Measurements from ENCODE around the gene ZBTB43. TPM values are rescaled to one million over a fixed set of nuclear protein-coding genes. Genes with fewer than 3 reads are reported as not detected.
"Not testable (repeated sequence)": the region's sequence is repeated elsewhere in the genome, so short reads cannot be mapped to it uniquely, and the experiment has no call there.

Gene ZBTB43
- total RNA-seq, 1 experiment from 2014 or later: 0.98 TPM

DNA sequence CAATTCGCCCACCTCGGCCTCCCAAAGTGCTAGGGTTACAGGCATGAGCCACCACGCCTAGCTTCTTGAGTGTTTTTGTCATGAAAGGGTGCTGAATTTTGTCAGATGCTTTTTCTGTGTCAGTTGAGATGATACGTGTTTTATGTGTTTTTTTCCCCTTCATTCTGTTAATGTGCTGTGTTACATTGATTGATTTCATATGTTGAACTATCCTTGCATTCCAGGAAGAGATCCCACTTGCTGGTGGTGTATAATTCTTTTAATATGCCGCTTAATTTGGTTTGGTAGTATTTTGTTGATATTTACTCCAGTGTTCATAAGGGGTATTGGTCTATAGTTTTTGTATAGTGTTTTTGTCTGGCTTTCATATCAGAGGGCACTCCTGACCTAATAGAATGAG is 13.6 kb downstream of the ZBTB43 start:
- no peak for DNase-seq (ENCODE audit: low read depth)

DNA sequence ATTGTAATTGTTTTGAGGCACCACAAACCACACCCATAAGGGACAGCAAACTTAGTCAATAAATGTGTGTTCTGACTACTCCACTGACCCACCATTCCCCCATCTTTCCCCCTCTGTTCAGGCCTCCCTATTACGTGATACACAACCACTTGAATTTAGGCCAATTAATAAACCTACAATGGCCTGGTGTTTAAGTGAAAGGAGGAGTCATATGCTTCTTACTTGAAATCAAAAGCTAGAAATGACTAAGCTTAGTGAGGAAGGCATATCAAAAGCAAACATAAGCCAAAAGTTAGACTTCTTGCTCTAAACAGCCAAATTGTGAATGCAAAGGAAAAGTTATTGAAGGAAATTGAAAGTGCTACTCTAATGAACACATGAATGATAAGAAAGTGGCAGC is 14.6 kb downstream of the ZBTB43 start:
- in situ Hi-C loops (cut with HindIII; ENCODE audit: low pct_unique_long_range_greater_than_20kb, low sequenced_read_pairs): no loop called here
- no peak for DNase-seq (ENCODE audit: low read depth)

More for the DNA sequence above, 13.6 kb downstream of the ZBTB43 start:
- in situ Hi-C loops (cut with HindIII; ENCODE audit: low pct_unique_long_range_greater_than_20kb, low sequenced_read_pairs): no loop called here

DNA sequence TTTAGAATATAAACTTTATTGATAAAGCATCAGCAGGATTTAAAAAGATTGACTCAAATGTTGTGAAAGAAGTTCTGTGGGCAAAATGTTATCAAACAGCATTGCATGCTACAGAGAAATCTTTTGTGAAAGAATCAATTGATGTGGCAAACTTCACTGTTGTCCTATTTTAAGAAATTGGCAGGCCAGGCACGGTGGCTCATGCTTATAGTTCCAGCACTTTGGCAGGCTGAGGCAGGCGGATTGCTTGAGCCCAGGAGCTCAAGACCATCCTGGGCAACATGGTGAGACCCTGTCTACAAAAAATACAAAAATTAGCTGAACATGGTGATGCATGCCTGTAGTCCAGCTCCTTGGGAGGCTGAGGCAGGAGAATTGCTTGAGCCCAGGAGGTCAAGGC is 17.4 kb downstream of the ZBTB43 start:
- no peak for DNase-seq (ENCODE audit: low read depth)
- in situ Hi-C loops (cut with HindIII; ENCODE audit: low pct_unique_long_range_greater_than_20kb, low sequenced_read_pairs): no loop called here

DNA sequence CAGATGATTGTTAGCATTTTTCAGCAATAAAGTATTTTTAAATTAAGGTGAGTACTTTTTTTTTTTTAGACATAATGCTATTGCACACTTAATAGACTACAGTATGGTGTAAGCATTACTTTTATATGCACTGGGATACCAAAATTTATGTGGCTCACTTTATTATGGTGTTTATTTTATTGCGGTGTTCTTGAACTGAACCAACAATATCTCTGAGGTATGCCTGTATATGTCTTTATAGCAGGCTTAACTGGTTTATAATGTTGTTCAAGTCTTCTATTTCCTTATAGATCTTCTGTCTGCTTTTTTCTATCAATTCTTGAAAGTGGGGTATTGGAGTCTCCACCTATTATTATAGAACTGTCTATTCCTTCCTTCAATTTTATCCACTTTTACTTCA is 18.0 kb downstream of the ZBTB43 start:
- in situ Hi-C loops (cut with HindIII; ENCODE audit: low pct_unique_long_range_greater_than_20kb, low sequenced_read_pairs): no loop called here

DNA sequence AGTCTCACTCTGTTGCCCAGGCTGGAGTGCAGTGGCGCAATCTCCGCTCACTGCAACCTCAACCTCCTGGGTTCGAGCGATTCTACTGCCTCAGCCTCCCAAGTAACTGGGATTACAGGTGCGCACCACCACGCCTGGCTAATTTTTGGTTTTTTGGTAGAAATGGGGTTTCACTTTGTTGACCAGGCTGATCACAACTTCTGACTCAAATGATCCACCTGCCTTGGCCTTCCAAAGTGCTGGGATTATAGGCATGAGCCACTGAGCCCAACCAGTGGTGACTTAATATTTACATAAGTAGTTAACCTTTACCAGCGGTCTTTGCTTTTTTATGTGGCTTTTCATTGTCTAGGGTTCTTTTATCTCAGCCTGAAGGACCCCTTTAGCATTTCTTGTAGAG is 19.2 kb downstream of the ZBTB43 start:
- in situ Hi-C loops (cut with HindIII; ENCODE audit: low pct_unique_long_range_greater_than_20kb, low sequenced_read_pairs); DNase-seq (ENCODE audit: low read depth): not testable (repeated sequence)

More for the DNA sequence above, 18.0 kb downstream of the ZBTB43 start:
- DNase-seq (ENCODE audit: low read depth): no peak

DNA sequence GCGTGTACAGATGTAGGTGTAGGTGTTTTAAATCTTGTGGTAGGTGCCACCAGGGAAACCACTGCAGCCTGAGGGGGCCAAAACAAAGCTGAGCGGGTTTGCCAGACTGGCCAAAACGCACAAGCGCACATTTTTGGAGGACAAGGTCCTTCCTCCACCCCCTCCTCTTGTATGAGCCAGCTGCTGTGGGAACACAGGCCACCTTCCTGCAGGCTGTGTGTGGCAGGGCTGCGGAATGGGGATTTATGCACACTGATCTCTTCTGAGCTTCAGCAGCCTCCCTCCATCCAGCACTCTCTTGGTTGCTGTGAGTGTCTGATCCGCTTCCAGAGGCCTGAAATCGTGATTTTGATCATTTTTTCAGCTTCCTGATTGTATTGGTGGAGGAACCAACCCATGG is 22.4 kb downstream of the ZBTB43 start:
- in situ Hi-C loops (cut with HindIII; ENCODE audit: low pct_unique_long_range_greater_than_20kb, low sequenced_read_pairs): no loop called here
- no peak for DNase-seq (ENCODE audit: low read depth)

DNA sequence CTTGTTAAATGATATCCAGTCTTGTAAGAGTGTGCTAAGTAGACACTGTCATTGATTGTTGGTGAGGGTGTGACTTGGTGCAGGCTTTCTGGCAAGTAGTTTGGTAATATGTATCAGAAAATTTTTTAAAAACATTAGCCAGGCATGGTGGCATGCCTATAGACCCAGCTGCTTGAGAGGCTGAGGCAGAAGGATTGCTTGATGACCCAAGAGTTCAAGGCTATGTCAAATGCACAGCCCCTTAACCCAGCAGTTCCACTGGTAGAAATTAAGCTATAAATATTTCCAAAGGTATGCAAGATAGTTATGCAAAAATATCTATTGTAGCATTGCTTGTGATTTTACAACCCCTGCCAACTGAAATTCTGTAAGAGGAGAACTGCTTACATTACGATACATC is 24.2 kb downstream of the ZBTB43 start:
- in situ Hi-C loops (cut with HindIII; ENCODE audit: low pct_unique_long_range_greater_than_20kb, low sequenced_read_pairs): no loop called here

DNA sequence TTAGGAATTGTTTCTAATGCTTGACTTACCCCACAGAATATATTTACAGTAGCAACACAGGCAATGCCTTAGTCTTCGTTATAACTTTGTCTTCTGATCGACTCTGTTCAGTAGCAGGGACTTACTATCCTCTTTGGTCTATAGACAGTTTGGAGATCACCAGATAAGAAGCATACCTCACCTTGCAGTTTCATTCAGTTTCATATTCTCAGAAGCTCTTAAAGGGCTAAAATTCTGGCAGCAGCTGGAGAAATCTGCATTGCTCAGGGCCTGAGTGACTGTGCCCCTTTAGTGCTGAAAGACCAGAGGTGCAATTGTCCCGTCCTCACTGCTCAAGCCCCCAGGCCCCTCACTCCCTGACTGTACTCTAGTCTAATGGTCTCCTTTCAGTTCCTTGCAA is 26.0 kb downstream of the ZBTB43 start:
- in situ Hi-C loops (cut with HindIII; ENCODE audit: low pct_unique_long_range_greater_than_20kb, low sequenced_read_pairs): no loop called here
- DNase-seq (ENCODE audit: low read depth): no peak

More for the DNA sequence above, 24.2 kb downstream of the ZBTB43 start:
- no peak for DNase-seq (ENCODE audit: low read depth)

DNA sequence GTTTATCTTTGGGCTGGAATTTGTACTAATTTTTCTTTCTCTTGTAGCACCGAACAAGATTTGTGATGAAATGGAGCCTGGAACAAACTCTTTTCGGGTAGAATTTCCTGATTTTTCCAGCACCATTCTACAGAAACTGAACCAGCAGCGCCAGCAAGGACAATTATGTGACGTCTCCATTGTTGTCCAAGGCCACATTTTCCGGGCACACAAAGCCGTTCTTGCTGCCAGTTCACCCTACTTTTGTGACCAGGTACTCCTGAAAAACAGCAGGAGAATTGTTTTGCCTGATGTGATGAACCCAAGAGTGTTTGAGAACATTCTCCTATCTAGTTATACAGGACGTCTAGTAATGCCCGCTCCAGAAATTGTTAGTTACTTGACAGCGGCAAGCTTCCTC is 27.6 kb downstream of the ZBTB43 start:
- no peak for DNase-seq (ENCODE audit: low read depth)
- in situ Hi-C loops (cut with HindIII; ENCODE audit: low pct_unique_long_range_greater_than_20kb, low sequenced_read_pairs): no loop called here

DNA sequence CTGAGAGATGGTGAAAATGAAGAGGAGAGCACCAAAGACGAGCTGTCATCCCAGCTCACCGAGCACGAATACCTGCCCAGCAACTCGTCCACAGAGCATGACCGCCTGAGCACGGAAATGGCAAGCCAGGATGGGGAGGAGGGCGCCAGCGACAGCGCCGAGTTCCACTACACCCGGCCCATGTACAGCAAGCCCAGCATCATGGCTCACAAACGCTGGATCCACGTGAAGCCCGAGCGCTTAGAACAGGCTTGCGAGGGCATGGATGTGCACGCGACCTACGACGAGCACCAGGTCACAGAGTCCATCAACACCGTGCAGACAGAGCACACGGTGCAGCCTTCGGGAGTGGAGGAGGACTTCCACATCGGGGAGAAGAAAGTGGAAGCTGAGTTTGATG is 28.2 kb downstream of the ZBTB43 start:
- in situ Hi-C loops (cut with HindIII; ENCODE audit: low pct_unique_long_range_greater_than_20kb, low sequenced_read_pairs): no loop called here
- no peak for DNase-seq (ENCODE audit: low read depth)

DNA sequence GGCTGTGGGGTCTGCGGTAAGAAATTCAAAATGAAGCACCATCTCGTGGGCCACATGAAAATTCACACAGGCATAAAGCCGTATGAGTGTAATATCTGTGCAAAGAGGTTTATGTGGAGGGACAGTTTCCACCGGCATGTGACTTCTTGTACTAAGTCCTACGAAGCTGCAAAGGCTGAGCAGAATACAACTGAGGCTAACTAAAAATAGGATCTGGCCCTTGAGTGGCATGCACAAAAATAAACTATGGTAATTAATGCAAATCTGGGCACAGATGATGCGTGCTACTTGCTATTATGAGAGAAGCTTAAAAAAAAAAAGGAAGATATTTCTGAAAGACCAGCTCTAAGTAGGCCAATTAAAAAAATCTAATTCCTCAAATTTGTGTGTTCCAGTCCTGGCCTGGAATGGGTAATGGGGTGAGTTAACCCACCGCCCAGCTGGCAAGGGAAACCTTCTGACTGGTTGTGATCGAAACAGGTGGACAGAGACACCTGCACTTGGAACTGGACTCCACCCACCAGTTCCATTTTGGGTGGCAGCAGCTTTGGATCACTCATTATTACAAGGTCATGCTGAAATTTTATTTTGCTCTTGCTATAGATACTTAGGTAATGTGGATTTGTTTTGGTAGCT is 29.0 kb downstream of the ZBTB43 start:
- in situ Hi-C loops (cut with HindIII; ENCODE audit: low pct_unique_long_range_greater_than_20kb, low sequenced_read_pairs): no loop called here
- no peak for DNase-seq (ENCODE audit: low read depth)

DNA sequence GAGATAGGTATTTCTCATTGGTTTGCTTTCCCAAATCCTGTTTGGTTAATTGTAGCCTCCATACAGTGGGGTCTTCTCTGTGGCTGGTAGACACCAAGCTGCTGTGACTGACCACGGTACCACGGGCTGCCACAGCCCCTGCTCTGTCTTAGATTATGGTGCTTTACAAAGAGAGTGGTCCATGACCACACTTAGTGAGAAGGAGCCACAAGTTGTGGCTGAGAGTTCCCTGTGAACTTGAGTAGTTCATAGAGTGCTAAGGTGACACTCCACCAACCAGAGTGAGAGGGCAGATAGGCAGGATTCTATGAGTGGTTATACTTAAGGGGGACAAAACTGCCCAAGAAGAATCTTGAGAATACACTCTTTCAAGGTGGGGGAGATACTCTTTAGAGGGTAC is 29.8 kb downstream of the ZBTB43 start:
- in situ Hi-C loops (cut with HindIII; ENCODE audit: low pct_unique_long_range_greater_than_20kb, low sequenced_read_pairs): no loop called here
- DNase-seq (ENCODE audit: low read depth): no peak

DNA sequence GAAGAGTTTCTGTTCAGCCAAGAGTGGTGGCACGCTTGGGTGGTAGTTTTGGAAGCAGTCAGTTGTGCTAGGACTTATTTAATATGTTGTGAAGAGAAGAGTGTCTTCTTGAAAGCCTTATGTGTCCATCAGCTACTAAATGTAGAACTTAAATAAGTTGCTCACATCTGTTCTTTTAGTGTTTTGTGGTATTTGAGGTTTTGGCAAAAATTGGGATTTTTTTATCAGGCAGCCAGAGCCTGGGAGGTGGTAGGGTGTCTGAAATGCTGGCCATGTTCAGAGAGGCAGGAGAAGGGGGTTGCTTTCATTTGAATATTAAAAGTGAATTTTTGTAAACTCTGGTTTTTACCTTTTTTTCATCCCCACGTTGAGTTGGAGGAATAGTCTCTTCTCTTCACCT is 31.4 kb downstream of the ZBTB43 start:
- no peak for DNase-seq (ENCODE audit: low read depth)
- in situ Hi-C loops (cut with HindIII; ENCODE audit: low pct_unique_long_range_greater_than_20kb, low sequenced_read_pairs): no loop called here

DNA sequence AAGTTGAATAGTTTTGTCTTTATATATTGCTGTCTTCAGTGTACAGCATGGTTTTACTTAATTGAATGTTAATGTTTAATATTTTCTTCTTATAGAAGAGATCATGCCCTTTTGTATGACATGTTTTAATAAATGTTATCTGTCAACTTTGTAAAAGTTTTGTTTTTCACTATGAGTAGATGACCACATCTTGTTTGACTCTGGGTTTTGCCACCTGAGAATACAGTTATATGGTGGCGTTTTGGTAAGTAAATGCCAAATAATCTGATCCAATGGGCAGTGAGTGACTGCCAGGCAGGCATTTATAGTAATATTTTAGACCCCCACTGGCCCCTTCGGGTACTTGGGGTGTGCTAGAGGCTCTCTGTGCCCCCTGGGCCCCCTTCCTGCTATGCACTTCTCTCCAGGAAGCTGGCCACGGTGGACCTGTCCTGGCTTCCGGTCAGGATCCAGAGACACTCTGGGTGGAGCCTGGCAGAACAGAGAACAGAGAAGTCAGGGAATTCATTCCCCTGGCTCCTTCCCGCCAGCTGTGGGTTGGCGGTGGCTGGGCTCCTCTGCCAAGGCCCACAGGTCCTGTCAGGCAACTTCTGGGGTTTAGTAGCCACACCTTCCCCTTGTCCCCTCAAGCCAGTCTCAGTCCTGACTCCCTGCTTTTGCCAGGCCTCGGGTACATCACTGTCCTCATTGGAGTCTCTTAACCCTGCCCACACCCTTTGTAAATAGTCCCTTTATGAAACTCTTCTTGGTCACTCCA is 33.4 kb downstream of the ZBTB43 start:
- in situ Hi-C loops (cut with HindIII; ENCODE audit: low pct_unique_long_range_greater_than_20kb, low sequenced_read_pairs): no loop called here
- no peak for DNase-seq (ENCODE audit: low read depth)

DNA sequence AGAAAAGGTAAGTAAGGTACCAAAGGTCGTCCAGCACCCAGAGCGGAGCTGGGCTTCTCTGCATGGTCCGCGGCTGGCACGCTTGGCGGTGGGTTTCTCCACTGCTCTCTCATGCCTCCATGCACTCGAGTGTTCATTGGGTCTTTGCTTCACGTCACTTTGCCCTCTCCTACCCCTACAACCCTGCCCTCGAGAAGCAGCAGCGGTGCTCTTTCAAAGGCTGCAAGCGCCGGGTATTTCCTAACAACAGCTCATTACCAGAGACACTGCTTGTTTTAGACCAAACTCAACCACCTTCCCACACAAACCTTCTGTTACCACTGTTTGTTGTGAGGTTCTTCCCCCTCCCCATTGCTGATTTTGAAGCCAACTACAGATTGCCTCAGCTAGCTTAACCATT is 34.1 kb downstream of the ZBTB43 start:
- no peak for DNase-seq (ENCODE audit: low read depth)
- in situ Hi-C loops (cut with HindIII; ENCODE audit: low pct_unique_long_range_greater_than_20kb, low sequenced_read_pairs): no loop called here

DNA sequence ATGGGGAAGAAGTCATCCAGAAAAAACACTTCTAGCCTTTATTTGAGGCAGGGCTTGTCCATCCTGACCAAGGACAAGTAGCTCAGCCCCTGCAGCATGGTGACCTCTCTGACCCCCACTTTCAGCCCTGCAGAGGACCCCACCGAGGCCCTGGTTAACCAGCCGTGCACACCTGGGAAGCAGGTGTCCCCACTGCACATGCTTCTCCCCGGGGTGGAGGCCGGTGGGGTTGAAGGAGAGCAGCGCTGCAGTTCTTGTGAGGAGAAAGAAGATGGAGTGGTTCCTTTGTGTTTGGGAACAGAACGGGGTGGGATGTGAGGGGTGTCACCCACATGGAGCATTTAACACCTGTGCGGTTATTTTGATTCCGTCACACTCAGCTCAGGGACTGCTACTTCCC is 34.5 kb downstream of the ZBTB43 start:
- DNase-seq (ENCODE audit: low read depth): no peak
- in situ Hi-C loops (cut with HindIII; ENCODE audit: low pct_unique_long_range_greater_than_20kb, low sequenced_read_pairs): no loop called here

DNA sequence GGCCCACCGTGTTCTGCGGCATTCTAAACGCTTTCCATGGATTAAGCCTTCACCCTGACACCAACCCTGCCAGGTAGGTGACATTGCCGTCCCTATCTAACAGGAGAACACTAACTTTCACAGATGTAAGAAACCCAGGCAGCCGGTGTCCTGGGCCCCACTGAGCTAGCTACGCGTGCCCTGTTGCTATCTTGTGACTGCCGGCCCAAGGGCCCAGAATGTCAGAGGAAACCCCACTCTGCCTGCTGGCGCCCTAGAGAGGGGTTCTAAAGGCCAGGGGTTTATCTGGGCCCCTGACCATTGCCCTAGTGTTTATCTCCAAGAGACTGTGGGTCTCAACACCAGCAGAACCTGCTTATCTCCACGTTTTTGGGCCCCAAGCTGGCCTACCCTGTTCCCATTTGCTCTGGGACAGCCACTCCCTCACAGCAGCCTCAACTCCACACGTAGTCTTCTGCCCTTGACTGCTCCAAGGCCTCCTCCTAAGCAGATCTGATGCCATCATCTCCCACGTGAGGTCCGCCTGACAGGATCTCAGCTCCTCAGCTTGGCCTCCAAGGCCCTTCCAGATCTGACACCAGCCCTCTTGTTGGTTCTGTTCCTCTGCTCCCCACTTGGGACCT is 37.5 kb downstream of the ZBTB43 start:
- in situ Hi-C loops (cut with HindIII; ENCODE audit: low pct_unique_long_range_greater_than_20kb, low sequenced_read_pairs): no loop called here
- no peak for DNase-seq (ENCODE audit: low read depth)

DNA sequence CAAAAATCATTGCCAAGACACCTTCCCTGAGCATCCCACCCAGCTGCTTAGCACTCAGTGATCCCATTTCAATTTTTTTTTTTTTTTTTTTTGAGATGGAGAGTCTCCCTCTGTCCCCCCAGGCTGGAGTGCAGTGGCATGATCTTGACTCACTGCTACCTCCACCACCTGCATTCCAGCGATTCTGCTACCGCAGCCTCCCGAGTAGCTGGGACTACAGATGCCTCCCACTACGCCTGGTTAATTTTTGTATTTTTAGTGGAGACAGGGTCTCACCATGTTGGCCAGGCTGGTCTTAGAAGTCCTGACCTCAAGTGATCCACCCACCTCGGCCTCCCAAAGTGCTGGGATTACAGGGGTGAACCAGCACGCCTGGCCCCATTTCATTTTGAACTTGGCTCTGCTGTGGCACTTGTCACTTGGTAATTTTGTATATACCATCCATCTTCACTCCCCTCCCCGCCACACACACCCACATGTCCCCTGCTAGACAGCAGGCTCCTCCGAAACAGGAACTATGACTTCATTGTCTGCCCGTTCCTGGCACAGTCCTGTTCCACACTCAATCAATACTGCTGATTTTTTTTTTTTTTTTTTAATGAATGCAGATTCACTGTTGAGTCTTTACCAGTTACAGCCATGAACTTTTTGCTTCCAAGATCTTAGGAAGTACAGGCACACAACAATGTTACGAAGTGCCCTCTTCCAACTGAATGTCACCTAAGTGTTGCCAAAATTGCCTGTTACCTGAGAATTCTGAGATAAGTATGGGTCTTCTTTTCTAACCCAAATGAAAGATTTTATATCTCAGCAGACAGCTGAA is 38.3 kb downstream of the ZBTB43 start:
- in situ Hi-C loops (cut with HindIII; ENCODE audit: low pct_unique_long_range_greater_than_20kb, low sequenced_read_pairs): no loop called here
- no peak for DNase-seq (ENCODE audit: low read depth)

DNA sequence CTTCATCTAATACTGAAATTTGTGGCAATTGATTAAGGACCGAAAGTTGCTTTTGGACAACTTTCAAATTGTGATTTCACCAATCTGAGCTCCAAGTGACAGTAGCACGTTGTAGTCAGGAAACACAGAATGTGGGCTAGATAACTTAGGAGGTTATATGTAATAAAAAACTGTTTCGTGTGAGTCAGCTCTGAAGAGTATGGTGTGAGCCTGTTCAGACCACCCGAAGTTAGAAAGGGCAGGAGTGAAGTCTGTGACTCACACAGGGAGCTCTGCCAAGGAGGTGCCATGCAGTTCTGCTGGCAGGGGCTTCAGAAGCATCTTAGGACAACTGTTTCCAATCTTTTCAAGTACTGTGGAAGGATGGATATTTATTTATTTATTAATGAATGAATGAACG is 39.2 kb downstream of the ZBTB43 start:
- in situ Hi-C loops (cut with HindIII; ENCODE audit: low pct_unique_long_range_greater_than_20kb, low sequenced_read_pairs): no loop called here
- DNase-seq (ENCODE audit: low read depth): no peak
